ENCODE measurements around the gene DAZAP1. TPM values are rescaled to one million over a fixed set of nuclear protein-coding genes. Genes with fewer than 3 reads are reported as not detected.

The DAZAP1 gene
- total and polyA plus RNA-seq, 2 of the 4 experiments (the other 2 are of a cell fraction) = 22.0 to 62.8 TPM

GRCh38 chr19:1424192-1424955, 17.0 kb downstream of the DAZAP1 start:
- Histone ChIP-seq H3K9me1 (ENCODE audit: insufficient read depth, low read length) (0 out of 2 replicates have a peak, but pooled peaks cover 3% of the 10 kb centered on the region), H2BK5ac (ENCODE audit: low read depth, low read length, poor library complexity, severe bottlenecking) (no peak overlapping the region), H2BK120ac (ENCODE audit: low read depth, low read length) (no peak overlapping the region), H3K23ac (ENCODE audit: low read depth, low read length) (no peak overlapping the region), H2AFZ (replicated peaks; ENCODE audit: low read length, poor library complexity) (no peak overlapping the region), H3K27me3 (ENCODE audit: control insufficient read depth, insufficient read depth, low read length) (no peaks in the 10 kb centered on the region), H4K91ac (ENCODE audit: insufficient read depth, low read depth, low read length) (no peak overlapping the region), H4K8ac (ENCODE audit: low read depth in 2 of 2, low read length in 2 of 2) (no peak overlapping the region), H3K18ac (ENCODE audit: low read depth, low read length) (no peak overlapping the region), H3K9me3 (ENCODE audit: control insufficient read depth, insufficient read depth, low read length) (no peaks in the 10 kb centered on the region), H3K4ac (ENCODE audit: low read depth, low read length) (no peak overlapping the region), H2AK5ac (ENCODE audit: low read depth, low read length) (no peak overlapping the region), H2BK20ac (ENCODE audit: low read depth, low read length) (no peak overlapping the region), H3K79me1 (ENCODE audit: low read depth in 1 of 2, low read length in 2 of 2) (peaks cover 30 to 74% of the 10 kb centered on the region in 2 experiments), H2BK15ac (ENCODE audit: low read depth, low read length) (no peak overlapping the region), H3K27ac (ENCODE audit: insufficient read depth, low read length) (no peak overlapping the region), H3K56ac (ENCODE audit: extremely low read depth, insufficient read depth, low read length) (no peak overlapping the region), H3K4me3 (ENCODE audit: insufficient read depth, low read depth, low read length) (no peak overlapping the region), H3K4me1 (ENCODE audit: control insufficient read depth, insufficient read depth, low read length) (no peaks in the 10 kb centered on the region), H3K36me3 (ENCODE audit: control insufficient read depth, insufficient read depth, low read length) (peaks cover 76% of the 10 kb centered on the region), H2AK9ac (replicated peaks; ENCODE audit: low read depth, low read length, poor library complexity) (no peak overlapping the region), H3K9ac (ENCODE audit: low read depth, low read length) (no peak overlapping the region), H4K5ac (ENCODE audit: low read depth, low read length) (no peak overlapping the region), H4K20me1 (ENCODE audit: insufficient read depth, low read length) (peaks cover 66% of the 10 kb centered on the region), H3K4me2 (ENCODE audit: low read depth, low read length) (no peak overlapping the region), H3K14ac (replicated peaks; ENCODE audit: low read depth, low read length) (no peak overlapping the region)
- intact Hi-C loops (cut with micrococcal nuclease) (no loop called here), in situ Hi-C loops (cut with MboI; ENCODE audit: low sequenced_read_pairs) (no loop called here), dilution Hi-C loops (cut with HindIII; ENCODE audit: low sequenced_read_pairs, unreplicated experiment) (no loop called here)
- ATAC-seq (ENCODE audit: low read depth) = no peak
- BruUV-seq (replicated peaks) = no TSS peak
- ChIA-PET CTCF (no interaction called here), POLR2A (ENCODE audit: unreplicated experiment) (no interaction called here)
- TF ChIP-seq SMC3 (IDR thresholded peaks at IDR 0.05; ENCODE audit: low read depth, low read length) (no peak), NFE2L2 (IDR thresholded peaks at IDR 0.05; ENCODE audit: low read depth, low read length) (no peak), CTCF (conservative IDR thresholded peaks at IDR 0.05; ENCODE audit: low read depth, low read length) (no peak), ELK1 (IDR thresholded peaks at IDR 0.05; ENCODE audit: borderline replicate concordance, low read depth, low read length) (no peak), RFX5 (IDR thresholded peaks at IDR 0.05; ENCODE audit: low read depth, low read length) (no peak), RAD21 (IDR thresholded peaks at IDR 0.05; ENCODE audit: low read length) (no peak), CEBPB (IDR thresholded peaks at IDR 0.05; ENCODE audit: low read depth, low read length) (no peak), MAFK (IDR thresholded peaks at IDR 0.05; ENCODE audit: low read depth, low read length) (no peak), RCOR1 (IDR thresholded peaks at IDR 0.05; ENCODE audit: insufficient replicate concordance, low read length) (no peak)
- no peak for DNase-seq
- WGBS, 2 experiments (ENCODE audit: extremely low coverage in 2 of 2, insufficient read length in 1 of 2) = 91% methylated on average over 12 of the region's 42 CpGs; no CpG with 5 or more reads in 1 of the 2 experiments
